Nephron (organoid): ENCODE measurements around the gene SNX32.

Experiments
- H3K27ac Mint-ChIP-seq, 3 experiments: 2 replicates each; pipeline ENCODE4 v1.8.0; 2020; ENCODE audit warnings: mixed read lengths in 3 of 3, mild to moderate bottlenecking in 2 of 3, moderate library complexity in 1 of 3
- H3K27me3 Mint-ChIP-seq: 2 replicates; pipeline ENCODE4 v1.8.0; 2021; ENCODE audit warnings: low read depth, mild to moderate bottlenecking, moderate library complexity, mixed read lengths
- H3K36me3 Mint-ChIP-seq: 2 replicates; pipeline ENCODE4 v1.8.0; 2020; ENCODE audit warnings: low read depth, mixed read lengths
- H3K4me1 Mint-ChIP-seq: 2 replicates; pipeline ENCODE4 v1.8.0; 2020; ENCODE audit warnings: mixed read lengths
- H3K4me3 Mint-ChIP-seq, 3 experiments: 2 replicates each; pipeline ENCODE4 v1.8.0; 2020; ENCODE audit warnings: mild to moderate bottlenecking in 3 of 3, mixed read lengths in 3 of 3, moderate library complexity in 2 of 3
- H3K9me3 Mint-ChIP-seq: 2 replicates; pipeline ENCODE4 v1.8.0; 2020; ENCODE audit warnings: mixed read lengths
- TF ChIP-seq, protein P1 (sequence below), 3 experiments: fragments of 200-600 bp; sonication (generic); IDR thresholded peaks; one replicate each; pipeline ENCODE4 v1.5.0; 2021; ENCODE audit warnings: antibody characterized with exemption in 3 of 3; ENCODE audit not compliant: unreplicated experiment in 3 of 3

SNX32 gene

DNA sequence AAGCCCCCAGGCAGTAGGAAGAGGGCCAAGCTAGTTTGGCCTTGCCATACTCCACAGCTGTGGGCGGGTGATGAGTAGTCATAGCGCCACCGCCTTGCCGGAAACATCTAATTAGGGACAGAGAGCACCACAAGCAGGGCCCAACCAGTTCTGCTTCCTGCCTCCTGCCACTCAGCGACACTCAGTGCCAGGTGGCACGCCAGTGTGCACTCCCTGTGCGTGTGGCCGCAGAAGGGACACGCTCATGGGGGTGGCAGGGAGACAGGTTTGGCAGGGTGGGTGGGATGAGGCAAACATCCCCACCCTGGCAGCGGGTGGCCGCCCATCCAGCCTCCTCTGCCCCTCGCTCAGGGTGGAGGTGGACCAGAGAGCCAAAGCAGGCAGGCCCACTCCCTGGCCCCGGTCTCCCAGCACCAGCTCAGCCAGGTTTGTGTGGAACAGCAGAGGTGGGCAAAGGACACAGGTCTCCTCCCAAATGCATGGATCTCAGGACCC lies 42.0 kb upstream of the SNX32 start:
- no peaks in the 10 kb centered on the region for H3K9me3 Mint-ChIP-seq
- H3K27me3 Mint-ChIP-seq, result peaks cover 66% of the 10 kb centered on the region
- TF ChIP-seq, protein P1, sequence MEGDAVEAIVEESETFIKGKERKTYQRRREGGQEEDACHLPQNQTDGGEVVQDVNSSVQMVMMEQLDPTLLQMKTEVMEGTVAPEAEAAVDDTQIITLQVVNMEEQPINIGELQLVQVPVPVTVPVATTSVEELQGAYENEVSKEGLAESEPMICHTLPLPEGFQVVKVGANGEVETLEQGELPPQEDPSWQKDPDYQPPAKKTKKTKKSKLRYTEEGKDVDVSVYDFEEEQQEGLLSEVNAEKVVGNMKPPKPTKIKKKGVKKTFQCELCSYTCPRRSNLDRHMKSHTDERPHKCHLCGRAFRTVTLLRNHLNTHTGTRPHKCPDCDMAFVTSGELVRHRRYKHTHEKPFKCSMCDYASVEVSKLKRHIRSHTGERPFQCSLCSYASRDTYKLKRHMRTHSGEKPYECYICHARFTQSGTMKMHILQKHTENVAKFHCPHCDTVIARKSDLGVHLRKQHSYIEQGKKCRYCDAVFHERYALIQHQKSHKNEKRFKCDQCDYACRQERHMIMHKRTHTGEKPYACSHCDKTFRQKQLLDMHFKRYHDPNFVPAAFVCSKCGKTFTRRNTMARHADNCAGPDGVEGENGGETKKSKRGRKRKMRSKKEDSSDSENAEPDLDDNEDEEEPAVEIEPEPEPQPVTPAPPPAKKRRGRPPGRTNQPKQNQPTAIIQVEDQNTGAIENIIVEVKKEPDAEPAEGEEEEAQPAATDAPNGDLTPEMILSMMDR (IDR thresholded peaks at IDR 0.05; ENCODE audit: unreplicated experiment in 3 of 3), result no peak
- peaks cover 10% of the 10 kb centered on the region for H3K4me1 Mint-ChIP-seq
- no peak overlapping the region for H3K27ac Mint-ChIP-seq
- H3K4me3 Mint-ChIP-seq, result no peak overlapping the region
- no peaks in the 10 kb centered on the region for H3K36me3 Mint-ChIP-seq

DNA sequence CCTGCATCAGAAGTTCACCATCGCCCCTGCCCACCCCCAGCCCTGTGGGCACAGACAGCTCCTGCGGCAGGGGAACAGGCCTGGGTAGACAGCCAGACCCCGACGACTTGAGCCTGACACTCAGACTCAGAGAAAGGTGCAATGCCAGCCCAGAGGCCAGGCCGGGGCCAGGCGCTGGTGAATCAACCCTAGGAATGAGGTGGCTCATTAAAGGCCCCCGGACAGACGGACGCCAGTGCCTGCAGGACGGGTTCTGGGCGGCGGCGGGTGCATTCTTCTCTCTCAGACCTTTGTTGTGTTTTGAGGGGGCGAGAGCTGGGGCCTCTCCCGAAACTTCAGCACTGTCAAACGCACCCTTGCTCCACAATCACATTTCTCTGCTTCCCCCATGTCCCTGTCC lies 41.3 kb upstream of the SNX32 start:
- H3K9me3 Mint-ChIP-seq, result no peaks in the 10 kb centered on the region
- H3K4me1 Mint-ChIP-seq, result peaks cover 10% of the 10 kb centered on the region
- peak overlapping the region in 1 of 3 experiments; percentile 36 for H3K27ac Mint-ChIP-seq
- peaks cover 60% of the 10 kb centered on the region for H3K27me3 Mint-ChIP-seq
- no peak overlapping the region for H3K4me3 Mint-ChIP-seq
- TF ChIP-seq, protein P1 (IDR thresholded peaks at IDR 0.05; ENCODE audit: unreplicated experiment in 3 of 3), result no peak
- H3K36me3 Mint-ChIP-seq, result no peaks in the 10 kb centered on the region

DNA sequence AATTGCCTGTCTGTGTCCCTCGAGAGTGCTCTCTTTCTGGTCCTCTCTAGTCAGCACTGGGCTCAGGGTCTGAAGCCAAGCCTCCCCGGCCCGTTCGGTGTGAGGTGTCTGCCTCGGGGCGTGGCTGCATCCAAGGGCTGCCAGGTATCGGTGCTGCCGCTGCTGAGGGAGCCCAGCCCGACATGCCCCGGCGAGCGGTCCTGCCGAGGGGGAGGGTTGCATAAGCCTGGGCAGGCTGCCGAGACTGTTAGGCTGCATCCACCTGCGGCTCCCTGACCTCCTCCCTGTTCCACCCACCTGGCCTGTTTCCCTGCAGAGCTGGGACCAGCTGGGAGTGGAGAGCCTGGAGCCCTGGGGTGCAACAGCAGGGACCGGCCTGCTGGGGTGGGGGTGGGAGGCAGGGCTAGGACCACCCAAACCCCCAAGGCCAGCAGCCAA lies 40.6 kb upstream of the SNX32 start:
- no peaks in the 10 kb centered on the region for H3K9me3 Mint-ChIP-seq
- H3K27me3 Mint-ChIP-seq, result peaks cover 53% of the 10 kb centered on the region
- peak overlapping the region in 2 of 3 experiments; percentile 27 to 36 for H3K27ac Mint-ChIP-seq
- no peaks in the 10 kb centered on the region for H3K36me3 Mint-ChIP-seq
- TF ChIP-seq, protein P1 (IDR thresholded peaks at IDR 0.05; ENCODE audit: unreplicated experiment in 3 of 3), result no peak
- no peak overlapping the region for H3K4me3 Mint-ChIP-seq
- H3K4me1 Mint-ChIP-seq, result peaks cover 6% of the 10 kb centered on the region

DNA sequence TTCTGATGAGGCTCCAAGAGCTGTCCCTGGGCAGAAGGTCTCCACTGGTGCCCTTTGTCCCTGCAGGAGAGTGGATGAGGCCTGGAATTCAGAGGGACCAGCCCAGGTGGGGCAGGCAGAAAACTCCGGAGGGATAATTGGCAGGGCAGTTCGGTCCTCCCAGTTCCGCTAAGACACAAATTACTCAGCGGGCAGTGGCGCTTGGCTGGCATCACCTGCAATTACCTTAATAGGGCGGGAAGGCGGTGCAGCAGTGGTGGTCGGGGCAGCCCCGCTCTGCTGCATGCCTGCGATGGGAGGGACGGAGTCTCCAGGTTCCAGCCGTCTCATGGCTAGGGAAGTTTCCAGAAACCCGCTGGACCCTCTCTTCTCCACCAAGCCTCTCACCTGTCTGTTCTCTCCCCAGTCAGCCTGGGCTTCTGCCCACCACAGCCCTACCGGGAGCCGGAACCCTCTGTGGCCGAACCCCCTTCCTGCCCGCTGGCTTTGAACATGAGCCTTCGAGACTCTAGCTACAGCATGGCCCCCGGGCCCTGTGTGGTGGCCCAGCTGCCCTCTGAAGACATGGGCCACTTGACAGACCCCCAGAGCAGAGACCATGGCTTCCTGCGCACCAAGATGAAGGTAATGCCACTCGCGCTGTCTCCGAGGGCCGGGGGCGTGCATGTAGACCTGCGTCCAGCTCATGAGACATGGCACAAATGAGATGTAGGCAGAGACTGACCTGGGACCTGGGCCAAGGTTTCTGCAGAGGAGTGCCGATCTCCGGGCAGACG lies 40.0 kb upstream of the SNX32 start:
- TF ChIP-seq, protein P1 (IDR thresholded peaks at IDR 0.05; ENCODE audit: unreplicated experiment in 3 of 3), result no peak
- no peaks in the 10 kb centered on the region for H3K9me3 Mint-ChIP-seq
- H3K27ac Mint-ChIP-seq, result no peak overlapping the region

DNA sequence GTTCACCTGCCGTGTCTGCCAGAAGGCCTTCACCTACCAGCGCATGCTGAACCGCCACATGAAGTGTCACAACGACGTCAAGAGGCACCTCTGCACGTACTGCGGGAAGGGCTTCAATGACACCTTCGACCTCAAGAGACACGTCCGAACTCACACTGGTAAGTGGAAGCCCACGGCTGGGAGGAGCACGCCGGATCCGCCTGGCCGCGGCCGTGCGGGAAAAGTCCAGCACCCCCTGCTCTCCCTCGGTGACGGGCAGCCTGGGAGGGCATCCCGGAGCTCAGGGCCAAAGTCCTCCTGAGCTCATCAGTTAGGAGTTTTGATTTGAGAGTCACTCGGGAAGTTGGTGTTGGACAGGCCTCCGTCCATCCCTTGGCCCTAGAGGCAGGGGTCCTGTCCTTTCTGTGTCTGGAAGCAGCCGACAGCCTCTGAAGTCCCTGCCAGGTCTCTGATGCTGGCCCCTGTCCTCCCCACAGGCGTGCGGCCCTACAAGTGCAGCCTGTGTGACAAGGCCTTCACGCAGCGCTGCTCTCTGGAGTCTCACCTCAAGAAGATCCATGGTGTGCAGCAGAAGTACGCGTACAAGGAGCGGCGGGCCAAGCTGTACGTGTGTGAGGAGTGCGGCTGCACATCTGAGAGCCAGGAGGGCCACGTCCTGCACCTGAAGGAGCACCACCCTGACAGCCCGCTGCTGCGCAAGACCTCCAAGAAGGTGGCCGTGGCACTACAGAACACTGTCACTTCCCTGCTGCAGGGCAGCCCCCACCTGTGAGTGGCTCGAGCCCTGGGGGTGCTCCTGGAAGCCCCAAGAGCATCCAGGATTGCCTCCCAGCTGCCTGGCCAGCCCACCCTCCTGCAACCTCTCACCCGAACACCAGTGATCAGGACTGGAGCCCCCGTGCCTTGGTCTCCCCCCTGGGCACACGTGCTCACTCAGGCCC lies 38.9 kb upstream of the SNX32 start:
- Mint-ChIP-seq H3K4me1 (no peaks in the 10 kb centered on the region), H3K4me3 (no peak overlapping the region), H3K9me3 (no peaks in the 10 kb centered on the region), H3K36me3 (no peaks in the 10 kb centered on the region), H3K27ac (peak overlapping the region in 1 of 3 experiments; percentile 59), H3K27me3 (peaks cover 38% of the 10 kb centered on the region)
- TF ChIP-seq, protein P1 (IDR thresholded peaks at IDR 0.05; ENCODE audit: unreplicated experiment in 3 of 3), result no peak

More for the DNA sequence above, 40.0 kb upstream of the SNX32 start:
- Mint-ChIP-seq H3K36me3 (no peaks in the 10 kb centered on the region), H3K27me3 (peaks cover 46% of the 10 kb centered on the region), H3K4me3 (no peak overlapping the region), H3K4me1 (peaks cover 3% of the 10 kb centered on the region)
